Muscle of back (tissue), 11 donors: ENCODE results near the gene HMGXB4. TPM values are rescaled to one million over a fixed set of nuclear protein-coding genes. Genes with fewer than 3 reads are reported as not detected.

Experiments
- DNase-seq, 3 donors: peaks; one replicate each; pipeline versions ENCODE4 v3.0.0 to v3.0.0-alpha.2; 2013
- polyA plus RNA-seq, 10 donors: library from polyadenylated mRNA; unstranded; fragments of 120-200 nt; gene quantifications; one replicate each; pipeline ENCODE4 v1.2.1, GENCODE V29; 2013; ENCODE audit not compliant: insufficient read length in 10 of 10

The HMGXB4 gene
- polyA plus RNA-seq, 10 donors: 12.6 to 18.6 (median 15.1) TPM

DNA sequence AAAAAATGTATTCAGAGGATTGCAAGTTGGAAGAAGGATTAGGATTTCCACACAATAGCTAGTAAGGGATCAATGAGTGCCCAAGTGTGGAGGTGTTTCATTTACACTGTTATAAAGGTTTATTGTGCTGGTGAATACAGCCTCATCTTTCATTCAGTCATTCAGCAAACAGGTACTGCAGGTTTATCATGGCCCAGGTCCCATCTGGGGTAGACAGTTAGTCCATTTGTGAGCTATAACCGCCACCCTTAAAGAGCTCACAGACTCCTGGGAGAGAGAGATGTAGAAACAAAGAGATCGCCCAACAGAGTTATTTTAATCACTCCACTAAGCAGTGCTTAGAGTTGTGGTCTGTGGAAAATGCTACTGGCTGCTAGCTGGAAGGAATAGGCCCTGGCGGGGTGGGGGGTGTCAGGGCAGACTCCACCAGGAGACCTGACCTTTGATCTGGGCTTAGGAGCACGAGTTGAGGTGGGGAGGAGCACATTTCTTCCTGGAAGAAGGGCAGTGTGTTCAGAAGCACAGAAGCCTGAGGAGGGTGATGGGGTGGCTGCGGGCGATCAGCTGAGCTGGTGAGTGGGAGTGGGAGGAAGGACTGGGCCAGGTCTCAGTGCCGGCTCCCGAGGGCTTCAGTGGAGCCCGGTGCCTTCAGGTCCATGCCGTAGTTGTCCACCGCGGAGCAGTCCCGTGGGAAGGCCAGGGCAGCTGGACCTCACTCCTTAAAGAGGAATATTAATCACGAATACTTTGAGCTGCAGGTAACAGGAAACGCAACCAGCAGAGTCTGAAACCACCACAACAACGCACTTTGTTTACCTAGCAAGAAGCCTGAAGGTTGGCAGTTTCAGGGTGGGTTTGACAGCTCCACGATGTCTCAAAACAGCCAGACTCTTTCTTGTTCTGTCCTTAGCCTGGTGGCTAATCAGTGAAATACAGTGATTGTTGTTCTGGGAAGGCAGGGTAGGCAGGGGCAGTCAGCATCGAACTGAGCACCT, 53.6 kb downstream of the HMGXB4 start:
- DNase-seq: no peak

DNA sequence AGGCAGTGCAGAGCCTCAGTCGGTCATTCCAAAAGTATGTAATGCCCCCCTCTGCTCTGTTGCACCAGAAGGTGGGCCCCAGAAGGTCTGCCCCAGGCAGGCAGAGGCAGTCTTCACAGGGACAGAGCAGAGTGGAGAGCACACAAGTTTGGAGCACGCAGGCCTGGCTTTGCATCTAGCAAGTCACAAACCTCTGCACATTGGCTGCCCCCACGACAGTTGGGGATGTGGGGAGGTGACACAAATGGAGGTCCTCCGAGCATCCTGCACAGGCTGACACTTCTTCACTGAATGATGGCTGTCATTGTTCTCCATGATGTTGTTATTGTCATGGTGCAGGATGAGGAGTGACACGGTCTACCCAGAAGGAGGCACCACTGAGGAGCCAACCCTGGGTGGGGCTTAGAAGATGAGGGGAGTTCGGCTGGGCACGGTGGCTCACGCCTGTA, 54.3 kb downstream of the HMGXB4 start:
- no peak for DNase-seq

DNA sequence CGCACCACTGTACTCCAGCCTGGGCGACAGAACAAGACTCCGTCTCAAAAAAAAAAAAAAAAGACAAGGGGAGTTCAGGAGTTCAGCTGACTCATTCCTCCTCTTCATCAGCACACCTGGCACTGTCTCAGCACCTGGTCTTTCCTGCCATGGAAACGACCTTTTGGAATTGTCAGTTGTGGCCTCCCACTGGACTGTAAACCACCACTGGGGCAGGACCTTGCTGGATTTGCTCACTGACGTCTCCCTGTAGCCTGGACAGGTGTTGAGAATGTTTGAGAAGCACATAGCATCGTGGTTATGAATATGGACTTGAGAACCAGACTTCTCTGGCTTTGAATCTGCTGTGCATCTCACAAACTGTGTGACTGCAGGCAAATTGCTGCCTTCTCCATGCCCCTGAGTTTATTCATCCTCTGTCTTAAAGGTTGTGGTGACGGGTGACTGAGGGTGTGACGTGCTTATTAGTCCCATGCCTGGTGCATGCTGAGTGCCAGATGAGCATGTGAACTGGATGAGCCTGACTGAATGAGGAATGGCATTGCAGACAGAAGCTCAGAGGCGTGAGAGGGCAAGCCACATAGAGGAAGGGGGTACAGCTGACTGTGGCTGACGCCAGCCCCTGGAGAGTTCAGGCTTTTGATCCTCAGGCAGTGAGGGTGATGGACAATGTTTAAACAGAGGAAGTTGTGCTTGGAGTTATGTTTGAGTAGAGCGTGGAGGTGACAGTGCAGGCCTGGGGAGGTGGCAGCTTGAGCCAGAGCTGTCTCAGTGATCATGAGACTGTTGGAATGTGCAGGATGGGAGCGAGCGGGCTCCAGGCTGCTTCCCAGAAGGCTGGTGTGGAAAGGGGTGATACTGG, 55.1 kb downstream of the HMGXB4 start:
- peak in 1 of 3 donors; percentile 48 for DNase-seq

DNA sequence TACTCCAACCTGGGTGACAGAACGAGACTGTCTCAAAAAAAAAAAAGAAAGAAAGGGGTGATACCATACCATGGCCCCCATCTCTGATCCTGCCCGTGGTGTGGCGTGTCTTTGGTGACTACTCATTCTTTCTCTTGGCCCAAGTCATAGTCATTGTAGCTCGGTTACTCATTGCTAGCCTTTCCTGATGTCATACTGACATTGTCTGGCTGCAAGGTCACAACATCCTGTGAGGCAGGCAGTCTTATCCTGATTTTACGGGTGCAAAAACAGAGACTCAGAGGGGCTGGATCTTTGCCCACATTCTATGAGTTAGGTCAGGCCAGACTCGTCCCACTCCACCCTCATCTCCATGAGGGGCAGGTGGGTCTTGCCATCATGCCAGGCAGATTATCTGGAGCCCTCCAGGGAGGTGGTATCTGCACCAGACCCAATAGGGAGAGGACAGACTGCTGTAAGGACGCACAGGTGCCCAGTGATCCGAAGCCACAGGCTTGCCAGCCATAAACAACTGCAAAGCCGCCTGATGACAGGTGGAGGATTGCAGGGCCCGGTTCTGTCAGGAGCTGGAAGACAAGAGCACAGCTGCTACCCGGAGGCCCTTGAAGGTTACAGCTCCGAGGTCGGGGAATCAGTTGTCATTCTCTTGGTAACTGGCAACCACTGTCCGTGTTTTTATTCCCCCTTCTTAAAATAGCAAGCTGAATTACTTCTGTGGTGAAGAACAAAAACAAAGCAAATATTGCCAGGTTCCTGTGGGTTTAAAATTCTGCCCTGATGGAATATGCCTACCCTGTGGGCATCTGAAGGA, 56.2 kb downstream of the HMGXB4 start:
- DNase-seq: peak; percentile 60 to 79 (median 66)

DNA sequence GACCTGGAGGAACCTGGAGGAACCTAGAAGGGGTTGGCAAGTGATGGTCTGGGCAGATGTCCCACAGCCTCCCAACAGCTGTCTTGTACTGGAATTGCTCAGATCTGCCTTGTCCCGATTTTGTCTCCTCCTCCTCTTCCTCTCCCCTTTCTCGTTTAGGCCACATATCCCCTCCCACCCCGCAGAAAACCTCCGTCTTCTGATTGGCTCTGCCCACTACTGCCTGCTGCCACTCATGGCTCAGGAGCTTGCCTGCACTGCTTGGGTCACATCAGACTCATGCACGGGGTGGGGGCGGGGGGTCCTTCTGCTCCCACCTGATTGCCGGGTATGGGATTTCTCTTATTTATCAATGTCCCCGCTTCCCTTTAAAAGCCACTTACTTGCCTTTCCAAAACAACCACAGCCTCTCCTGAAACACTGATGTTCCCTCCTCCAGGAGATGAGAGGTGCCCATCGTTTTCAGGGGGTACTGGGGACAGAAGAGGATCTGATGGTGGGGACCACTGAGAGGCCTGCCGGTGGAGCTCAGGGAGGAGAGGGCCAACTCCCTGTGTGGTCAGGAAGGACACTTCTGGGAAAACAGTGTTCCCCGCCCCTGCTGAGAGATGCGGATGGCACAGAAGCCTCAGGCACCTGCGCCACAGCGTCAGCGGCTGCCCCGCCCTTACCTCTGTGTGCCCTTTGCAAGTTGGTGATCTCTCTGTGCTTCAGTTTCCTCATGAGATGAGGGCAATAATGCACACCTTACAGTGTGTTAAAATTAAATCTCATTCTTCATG, 57.1 kb downstream of the HMGXB4 start:
- DNase-seq: no peak

DNA sequence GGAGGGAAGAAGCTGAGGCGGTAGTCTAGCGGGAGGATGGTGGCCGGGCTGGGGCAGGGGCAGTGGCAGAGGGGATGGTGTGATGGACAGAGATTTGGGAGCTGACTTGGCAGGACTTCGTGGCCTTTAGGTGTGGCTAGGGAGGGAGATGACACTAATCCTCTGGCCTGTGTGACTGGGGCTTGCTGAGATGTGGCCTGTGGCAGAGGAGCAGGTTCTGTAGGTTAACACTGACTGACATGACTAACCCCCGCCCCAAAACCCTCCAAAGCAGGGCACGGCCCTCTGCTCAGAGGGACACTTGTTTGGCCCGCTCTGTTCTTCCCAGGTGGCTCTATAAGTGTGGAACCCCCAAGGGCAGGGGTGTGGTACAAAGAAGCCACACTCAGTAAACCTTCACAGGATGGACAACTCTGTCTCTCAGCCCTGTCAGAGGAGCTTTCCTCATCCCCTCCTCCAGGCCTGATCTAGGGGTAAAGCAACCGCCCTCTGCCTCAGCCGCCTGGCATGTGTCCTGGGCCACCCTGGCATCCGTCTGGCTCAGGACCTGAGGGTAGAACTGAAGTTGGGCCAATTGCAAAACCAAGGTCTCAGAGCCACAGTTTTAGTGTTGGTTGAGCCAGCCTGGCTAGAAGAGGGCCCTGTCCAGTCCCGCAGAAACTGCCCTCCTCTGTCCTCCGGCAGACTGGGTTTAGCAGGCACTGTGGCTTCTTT, 58.0 kb downstream of the HMGXB4 start:
- no peak for DNase-seq

DNA sequence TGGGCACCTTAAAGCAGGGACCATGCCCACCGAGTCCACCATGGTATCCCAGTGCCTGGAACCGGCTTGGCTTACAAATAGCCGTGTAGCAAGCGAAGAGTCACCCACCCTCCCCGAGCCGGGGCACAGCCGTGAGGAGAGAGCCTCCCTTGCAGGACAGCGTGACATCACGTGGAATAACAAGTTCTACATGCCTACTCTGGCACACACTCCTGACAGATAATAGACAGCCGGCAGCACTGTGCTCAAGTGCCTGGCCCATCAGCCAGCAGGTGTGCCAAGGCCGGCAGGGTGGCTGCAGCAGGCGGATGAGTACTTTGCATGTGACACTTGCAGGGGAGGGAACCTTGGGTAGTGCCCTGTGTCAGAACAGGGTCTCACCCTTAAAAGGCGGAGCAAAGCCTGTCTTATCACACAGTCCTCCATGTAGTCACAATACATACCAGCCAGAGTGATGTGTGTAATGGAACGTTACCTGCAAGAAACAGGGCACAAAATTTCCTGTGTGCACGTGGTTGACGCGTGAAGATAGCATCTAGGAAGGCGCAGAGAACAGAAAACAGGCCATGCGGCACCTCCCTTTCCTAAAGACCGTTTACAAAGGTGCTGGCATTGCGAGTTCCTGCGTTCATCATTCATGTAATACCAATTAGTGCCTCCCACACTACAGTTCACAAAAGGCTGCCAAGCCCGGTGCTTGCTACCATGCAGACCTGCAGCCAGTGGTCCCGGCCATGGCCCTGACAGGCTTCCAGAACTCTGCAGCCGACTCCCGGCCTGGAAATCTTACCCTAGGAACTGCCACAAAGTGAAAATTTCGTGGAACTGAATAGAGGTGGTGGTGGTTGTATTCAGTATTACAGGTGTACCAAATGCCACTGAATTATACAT, 58.8 kb downstream of the HMGXB4 start:
- peak in 1 of 3 donors; percentile 48 for DNase-seq

DNA sequence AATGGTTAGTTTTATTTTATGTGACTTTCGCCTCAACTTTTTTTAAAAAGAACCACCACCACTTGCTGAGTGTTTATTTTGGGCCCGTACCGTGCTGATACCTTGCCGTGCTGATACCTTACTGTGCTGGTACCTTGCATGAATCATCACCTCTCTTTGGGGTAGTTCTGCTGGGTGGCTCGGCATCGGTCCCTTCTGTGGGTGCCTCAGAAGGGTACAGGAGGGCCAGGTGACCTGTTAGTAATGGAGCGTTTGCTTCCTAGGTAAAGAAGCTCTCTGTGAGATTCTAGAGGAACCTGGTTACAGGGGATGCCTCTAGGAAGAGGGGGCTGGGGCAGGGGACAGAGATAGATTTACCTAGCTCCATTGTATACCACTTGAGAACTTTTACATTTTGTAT, 59.5 kb downstream of the HMGXB4 start:
- no peak for DNase-seq

DNA sequence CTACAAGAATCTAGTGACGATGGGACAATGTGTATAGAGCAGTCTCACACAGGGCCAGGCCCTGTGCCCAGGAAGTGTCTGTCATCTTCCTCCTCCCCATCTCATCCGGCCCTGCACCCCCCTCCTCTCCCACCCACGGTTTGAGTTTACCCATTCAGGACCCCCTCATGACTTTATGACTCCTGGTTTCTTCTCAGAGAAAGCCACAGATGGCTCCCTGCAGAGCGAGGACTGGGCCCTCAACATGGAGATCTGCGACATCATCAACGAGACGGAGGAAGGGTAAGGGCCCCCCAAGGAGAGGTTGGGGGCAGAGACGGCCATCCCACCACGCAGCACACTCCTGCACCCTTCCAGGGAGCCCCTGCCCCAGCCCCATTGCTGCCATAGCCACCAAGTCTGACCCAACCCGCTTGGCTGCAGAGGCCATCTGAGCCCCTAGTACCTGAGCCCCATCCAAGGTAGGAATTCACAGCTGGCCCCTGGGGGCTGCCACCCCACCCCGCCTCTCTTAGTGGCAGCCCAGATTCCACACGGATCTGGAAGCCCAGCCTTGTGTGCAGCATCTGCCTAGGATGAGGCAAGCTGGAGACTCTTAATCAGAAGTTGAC, 60.5 kb downstream of the HMGXB4 start:
- no peak for DNase-seq

DNA sequence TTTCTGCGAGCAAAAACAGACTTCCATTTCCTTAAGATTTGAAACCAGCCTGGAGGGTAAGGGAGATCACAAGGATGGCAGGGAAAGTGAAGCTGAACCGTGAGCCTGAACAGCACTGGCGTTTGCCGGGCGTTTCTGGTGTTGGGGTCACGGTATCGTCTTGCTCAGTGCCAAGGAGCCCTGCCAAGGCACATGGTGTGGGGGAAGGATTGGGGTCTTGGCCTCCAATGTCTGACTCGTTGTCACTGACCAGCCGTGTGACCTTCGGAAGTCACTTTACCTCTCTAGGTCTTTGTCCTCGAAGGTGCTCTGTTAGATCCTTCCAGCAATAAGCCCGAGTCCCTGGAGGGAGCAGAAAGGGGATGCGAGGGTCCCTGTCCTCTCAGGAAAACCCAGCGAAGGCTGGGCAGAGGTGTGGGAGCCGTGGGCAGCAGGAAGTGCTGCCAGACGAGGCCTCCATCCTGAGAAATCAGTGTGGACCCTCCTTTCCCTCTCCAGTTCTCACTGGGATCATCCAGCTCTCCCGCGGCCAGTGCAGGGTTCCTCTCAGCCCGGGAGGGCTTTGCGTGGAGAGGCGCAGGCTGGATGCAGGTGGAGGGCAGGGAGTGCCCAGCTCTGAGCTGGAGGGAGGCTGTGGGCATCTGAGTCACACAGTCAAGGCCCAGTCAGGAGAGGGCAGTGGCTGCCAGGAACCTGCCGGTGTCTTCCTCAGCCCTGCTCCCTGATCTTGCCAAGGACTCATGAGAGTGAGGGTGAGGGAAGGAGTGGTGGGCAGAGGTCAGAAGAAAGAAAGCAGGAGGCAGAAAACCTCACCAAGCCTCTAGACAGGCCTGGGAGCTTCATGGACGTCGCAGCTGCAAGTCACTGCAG, 61.3 kb downstream of the HMGXB4 start:
- no peak for DNase-seq

DNA sequence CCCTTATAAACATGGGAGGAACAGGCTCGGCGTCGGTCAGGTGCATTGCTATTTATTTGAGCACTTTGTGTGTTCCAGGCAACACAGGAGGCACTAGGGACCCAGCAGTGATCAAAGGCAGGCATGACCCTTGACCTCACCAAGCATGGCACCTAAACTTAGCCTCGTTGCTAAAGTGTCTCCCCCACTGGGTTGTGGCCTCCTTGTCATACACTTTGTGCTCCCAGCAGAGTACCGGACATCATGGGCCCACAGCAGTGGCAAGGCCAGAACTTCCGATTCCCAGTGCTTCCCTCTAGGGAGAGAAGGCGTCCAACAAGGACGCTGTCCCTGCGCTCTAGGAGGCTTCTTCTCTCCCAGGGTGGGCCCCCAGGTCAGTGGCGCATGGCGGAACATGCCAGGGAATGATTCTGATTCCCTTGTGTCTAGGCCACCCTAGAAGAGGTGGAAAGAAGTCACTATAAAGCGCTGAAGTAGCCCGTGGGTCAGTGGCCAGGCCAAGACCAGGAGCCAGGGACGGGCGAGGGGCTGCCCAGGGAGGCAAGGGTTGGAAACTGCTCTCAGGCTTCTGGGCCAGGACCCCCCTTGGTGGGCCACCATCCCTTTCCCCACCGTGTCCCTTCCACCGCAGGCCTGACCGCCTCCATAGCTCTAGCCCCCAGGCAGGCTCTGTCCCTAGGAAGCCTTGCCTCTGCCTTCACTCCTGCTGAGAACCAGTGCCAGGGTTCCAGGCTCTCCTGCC, 62.1 kb downstream of the HMGXB4 start:
- no peak for DNase-seq

DNA sequence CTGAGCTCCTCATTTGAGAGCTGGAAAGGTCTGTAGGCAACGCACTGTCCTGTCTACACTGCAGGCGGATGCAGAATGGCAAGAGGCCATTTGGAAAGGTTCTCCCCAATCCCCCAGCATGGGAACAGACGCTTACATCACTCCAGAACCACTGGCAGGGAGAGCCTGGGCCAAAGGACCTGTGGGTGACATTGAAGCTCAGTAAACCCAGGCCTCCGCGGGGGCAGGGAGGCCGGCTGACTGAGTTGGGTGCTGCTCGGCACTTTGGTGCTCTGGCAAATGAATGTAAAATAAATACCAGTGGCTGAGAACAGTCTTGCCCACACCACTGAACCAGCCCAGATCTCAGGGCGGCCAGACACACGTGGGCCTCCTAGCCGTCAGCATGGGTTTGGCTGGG, 64.8 kb downstream of the HMGXB4 start:
- no peak for DNase-seq

DNA sequence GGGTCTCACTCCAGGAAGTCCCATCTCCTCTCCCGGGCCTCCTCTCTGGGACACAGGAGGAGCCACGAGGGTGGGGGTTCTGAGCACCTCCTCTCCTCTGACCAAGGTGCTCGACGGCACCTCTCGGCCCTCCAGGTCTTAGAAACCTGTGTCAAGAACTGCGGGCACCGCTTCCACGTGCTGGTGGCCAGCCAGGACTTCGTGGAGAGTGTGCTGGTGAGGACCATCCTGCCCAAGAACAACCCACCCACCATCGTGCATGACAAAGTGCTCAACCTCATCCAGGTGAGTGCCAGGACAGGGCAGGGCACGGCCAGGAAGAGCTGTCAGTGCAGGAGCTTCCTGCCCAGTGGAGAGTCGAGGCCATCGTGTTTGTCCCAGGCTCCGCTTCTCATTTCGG, 65.6 kb downstream of the HMGXB4 start:
- DNase-seq: no peak

DNA sequence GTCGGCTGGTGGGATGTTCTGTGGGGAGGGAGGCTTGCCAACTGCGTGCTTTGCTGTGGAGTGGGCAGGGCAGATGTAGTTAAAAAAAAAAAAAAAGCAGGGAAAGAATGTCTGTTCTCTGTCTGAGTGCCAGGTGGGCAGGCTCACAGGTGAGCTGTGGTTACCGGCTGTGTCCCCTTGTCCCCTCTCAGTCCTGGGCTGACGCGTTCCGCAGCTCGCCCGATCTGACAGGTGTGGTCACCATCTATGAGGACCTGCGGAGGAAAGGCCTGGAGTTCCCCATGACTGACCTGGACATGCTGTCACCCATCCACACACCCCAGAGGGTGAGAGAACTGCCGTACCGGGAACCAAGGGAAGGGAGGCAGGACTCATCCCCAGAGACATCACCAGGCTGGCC, 66.0 kb downstream of the HMGXB4 start:
- DNase-seq: no peak

DNA sequence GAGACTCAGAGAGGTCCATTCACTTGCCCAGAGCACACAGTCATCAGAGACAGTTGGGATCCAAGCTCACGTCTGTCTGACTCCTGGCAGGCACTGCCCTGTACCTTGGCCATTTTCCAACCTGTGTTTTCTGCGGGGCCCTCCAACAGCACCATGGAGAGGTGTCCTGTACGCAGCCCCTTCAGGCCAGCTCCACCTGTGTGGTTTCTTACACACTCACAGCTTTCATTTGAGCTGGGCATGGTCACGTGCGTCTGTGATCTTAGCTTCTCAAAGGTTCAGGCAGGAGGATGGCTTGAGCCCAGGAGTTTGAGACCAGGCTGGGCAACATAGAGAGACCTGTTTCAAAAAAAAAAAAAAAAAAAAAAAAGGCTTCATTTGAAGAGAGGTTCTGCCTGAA, 66.8 kb downstream of the HMGXB4 start:
- no peak for DNase-seq

DNA sequence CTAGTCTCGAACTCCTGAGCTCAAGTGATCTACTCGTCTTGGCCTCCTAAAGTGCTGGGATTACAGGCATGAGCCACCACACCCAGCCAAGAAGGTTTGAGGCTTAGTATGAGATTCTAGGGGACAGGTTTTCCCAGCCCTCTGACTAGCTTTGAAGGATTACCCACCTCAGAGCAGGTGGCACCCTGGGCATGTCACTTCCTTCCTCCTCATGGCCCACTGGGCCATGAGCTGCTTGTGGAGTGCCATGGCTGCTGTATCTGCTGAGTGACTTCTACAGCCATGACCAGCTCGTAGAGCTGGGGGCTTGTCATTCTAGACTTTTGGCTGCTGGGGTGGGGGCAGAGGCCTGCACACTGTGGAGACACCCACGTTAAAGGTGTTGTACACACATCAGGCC, 67.5 kb downstream of the HMGXB4 start:
- DNase-seq: no peak

DNA sequence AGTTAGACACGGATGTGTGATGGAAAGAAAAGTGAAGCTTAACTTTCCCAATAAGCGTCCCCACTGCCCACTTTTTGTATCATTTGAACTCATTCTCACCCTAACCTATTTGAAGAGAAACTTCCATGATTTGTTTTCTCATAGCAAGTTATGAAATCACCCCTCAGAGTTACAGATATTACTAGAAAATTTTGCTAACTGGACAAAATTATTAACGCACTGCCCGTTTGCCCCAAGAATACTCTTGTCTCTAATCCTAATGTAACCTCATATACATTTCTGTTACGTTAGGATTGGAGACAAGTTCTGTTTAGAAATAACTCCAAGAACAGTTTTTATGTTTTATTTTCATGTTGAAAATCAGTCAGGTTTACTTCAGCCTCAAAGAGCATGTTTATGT, 67.9 kb downstream of the HMGXB4 start:
- no peak for DNase-seq
